NCI-H2227 (cell line): ENCODE results near the gene PKM.

Experiments used
- DNase-seq: peaks from one replicate; lab custom pipeline; 2025; ENCODE audit not compliant: unreplicated experiment; lab: John Stamatoyannopoulos, UW

The PKM gene

DNA sequence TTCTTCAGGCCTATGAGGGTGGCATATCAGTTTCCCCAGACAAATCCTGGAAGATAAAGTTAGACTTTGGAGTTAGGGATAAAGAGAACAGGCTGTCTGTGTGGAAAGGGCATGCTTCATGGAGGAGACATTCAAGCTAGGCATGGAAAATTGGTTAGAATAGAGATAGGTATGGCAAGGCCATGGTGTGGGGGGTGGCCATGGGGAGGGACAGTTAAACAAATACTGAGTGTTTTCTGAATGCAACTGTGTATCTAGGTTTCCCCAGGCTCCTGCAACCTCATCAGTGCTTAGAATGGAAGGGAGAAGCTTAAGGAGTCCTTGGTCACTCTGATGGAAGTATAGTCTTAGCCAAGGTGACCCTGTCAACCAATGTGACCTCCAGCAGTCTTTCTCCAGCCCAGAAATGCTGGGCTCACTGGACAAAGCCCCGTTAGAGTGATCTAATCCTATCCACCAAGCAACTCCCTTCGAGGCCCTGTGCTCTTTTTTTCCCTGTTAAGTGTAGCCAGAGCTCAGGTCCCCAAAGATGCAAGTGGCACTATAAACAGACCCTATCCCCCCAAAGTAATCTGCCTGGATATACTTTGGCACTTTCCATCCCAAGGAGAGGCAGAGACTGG is 5.5 kb upstream of the PKM start:
- no peak for DNase-seq

DNA sequence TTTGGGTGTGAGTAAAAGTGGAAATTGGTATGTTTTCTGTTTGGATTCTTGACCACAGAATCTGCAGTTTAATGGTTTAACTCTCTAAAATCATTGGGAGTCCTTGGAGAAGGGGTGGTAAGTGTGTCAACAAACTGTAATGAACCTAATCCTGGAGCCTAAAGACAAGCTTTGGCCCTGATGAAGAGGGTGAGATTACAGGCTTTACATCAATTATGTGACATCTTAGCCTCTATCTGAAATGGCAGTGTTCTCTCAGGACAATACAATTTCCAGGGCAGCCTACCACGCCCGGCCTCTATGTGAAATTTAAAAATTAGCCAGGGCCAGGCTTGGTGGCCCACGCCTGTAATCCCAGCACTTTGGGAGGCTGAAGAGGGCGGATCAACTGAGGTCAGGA is 4.3 kb upstream of the PKM start:
- DNase-seq, result no peak

DNA sequence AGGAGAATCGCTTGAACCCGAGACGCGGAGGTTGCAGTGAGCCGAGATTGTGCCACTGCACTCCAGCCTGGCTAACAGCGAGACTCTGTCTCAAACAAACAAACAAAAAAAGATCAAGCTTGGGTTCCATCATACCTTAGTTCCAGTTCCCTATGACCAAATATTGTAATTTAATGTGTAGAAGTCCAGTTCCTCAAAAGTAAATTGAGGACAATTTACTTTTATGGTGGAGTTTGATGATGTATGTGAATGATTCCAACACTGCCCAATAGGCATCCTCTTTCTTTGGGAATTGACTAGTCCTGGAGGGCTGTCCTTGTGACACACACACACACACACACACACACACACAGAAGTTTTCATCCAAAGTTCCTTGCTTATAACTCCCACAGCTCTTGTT is 2.8 kb upstream of the PKM start:
- DNase-seq, result no peak

GRCh38 chr15:72231833-72232478 is 966 bp upstream of the PKM start:
- DNase-seq, result peak; percentile 28

DNA sequence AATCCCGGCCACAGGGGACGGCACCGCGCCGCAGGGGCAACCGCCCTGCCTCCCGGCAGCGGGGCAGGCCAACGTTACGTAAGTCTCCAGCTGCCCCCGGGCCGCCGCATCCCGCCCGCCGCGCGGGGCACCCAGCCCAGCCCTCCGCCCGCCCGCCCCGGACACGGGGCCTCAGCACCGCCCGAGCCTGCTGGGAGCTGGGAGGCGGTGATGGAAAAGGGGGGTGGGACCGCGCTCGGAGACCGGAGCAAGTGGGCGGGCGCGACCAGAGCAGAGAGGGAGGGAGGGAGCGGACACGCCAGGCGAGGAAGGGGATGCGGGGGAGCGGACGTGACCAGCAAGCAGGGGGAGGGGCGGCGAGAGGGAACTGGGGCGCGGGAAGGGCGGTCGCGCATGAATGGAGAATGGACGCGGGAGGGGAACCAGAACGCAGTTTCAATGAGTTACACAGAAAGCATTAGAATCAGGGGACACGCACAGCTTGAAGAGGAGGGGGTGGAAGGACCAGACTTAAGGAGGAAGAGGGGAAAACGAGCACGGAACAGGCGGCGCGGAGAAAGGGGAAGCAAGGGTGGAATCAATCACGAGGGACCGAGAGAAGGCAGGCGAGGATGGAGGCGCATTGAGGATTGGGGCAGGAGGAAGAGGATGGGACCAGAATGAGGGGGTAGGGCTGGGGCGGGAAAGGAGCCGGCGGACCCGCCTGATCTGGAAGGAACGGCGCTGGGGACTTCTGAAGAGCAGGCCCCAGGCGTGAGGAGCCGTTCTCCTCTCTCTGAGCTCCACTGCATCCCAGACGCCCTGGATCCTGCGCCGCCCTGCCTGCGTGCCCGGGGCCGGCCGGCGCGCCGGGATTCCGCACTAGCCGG is 559 bp downstream of the PKM start:
- DNase-seq, result peak; percentile 91

GRCh38 chr15:72229947-72230196 is 1.1 kb downstream of the PKM start:
- no peak for DNase-seq

DNA sequence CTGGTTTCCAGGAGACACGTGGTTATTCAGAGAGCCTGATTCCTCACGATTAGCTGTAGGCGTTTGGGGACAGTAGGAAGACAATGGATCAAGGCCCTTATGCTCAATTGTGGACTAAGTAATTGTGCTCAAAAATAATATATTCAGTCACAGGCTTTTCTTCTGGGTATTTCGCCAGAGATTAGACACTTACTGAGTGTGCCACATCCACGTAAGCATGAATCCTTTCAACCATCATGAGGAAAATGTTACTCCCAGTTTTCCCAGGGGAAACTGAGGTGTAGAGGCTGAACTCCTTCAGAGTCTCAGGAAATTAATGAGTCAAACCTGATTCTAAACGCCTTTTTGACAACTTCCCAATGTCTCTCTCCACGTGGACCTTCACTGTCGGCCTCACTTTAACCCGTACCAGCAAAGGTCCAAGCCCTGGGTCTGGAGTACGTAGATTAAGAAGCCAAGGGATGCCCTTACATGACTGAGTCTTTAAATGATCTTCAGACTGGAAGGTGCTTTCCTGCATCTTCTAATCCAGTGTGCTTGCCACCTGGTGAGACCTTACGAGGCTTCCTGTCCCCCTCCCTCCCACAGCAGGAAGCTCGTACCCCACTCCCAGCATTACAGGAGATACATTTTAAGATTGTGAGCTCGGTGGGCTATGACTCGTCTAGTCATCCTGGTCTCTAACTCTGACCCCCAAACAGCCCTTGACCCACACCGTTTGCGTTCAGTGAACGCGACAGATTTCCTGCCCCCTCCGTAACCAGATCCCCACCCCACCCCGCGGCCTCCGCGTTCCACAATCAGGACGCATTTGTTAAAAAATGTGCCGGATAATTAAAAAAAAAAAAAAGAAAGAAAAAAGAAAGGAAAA is 1.7 kb downstream of the PKM start:
- peak; percentile 30 for DNase-seq

- no peak for DNase-seq
Measured at GRCh38 chr15:72227720-72228119, 3.3 kb downstream of the PKM start.

GRCh38 chr15:72227192-72227586 is 3.8 kb downstream of the PKM start:
- DNase-seq, result no peak

GRCh38 chr15:72223278-72223677 is 7.7 kb downstream of the PKM start:
- no peak for DNase-seq

GRCh38 chr15:72222393-72222792 is 8.6 kb downstream of the PKM start:
- DNase-seq, result no peak

DNA sequence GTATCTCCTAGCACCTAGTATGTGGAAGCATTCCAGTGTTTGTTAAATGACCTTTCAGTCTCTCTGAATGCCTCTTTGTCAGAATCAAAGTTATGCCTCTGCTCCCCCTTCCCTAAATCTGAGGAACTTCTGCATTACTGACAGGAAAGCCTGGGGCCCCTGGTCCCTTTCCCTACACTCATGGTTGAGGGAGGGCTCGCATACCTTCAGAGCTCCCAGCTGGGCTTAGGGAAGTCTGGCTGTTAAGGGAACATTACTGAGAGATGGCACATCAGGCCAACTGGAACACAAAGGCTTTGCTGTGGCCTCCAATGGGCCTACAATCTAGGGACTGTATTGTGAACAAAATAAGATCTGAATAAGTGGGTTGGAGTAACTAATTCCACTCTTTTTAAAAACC is 10.3 kb downstream of the PKM start:
- no peak for DNase-seq

GRCh38 chr15:72217216-72217615 is 13.8 kb downstream of the PKM start:
- no peak for DNase-seq

- DNase-seq, result no peak
Measured at GRCh38 chr15:72216079-72216478, 14.9 kb downstream of the PKM start.

DNA sequence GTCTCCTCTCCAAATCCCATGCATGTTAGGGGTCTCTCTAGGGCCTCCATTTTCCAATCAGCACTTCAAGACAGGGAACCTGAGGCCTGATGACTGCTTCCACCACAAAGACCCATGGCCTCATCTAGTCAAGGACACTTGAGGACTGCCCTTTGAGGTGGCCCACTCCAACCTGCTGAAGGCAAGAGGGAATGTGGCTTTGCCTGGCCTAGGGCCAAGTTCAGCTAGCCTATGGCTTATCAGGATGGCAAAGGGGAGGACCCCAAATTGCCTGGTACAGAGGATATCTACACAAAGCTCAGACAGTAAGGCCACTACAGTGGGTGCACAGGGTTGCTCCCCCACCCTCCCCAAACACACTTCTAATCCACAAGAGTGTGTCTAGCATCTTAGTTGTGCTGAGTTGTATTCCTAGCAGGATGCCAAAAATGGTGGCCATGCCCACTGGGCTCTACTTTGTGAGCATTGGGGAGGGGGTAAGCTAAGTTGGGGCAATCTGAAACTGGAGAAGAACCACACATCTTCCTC is 23.4 kb downstream of the PKM start:
- DNase-seq, result no peak

DNA sequence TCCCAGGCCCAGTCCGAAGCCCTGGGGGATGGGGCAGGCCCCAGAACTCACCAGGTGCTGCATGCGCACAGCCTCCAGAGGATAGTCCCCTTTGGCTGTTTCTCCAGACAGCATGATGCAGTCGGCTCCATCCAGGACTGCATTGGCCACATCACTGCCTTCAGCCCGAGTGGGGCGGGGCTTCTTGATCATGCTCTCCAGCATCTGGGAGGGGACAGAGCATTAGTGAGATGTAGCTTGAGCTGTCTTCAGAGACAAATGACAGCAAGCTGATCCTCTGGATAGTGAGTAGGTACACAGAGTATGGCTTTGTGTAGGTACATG is 24.4 kb downstream of the PKM start:
- DNase-seq, result no peak

DNA sequence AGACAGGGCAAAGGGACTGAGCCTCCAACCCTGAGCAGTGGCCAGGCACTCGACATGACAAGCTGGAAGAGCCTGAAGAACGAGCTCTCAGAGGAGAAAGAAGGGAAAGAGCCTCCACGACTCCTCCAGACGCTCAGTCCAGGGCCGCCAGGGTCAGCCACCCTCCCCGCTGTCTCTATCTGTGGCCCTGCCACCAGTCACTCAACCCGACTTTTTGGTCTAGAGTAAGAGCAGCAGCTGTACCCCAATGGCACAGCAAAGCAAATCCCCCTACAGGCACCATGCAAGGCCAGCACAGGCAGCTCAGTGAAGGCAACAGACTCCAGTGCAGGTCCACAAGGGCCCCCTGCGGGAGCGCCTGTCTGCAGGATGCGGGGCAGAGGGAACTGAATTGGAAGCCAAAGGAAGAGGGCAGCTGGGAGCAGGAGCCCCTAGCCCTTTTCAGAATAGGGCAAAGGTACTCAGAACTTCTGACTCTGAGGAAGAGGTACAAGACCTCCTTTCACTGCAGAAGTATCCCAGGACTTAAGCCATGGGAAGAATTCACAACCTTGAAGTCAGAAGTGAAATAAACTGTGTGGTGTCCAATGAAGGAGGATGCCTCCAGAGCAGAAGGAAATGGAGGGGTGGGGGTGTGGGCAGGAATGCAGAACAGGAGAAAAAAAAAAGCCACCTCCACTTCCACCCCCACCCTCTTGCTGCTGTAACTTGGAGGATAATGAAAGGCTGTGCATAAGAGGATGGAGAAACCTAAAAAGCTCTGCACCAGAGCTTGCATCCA is 24.9 kb downstream of the PKM start:
- no peak for DNase-seq

DNA sequence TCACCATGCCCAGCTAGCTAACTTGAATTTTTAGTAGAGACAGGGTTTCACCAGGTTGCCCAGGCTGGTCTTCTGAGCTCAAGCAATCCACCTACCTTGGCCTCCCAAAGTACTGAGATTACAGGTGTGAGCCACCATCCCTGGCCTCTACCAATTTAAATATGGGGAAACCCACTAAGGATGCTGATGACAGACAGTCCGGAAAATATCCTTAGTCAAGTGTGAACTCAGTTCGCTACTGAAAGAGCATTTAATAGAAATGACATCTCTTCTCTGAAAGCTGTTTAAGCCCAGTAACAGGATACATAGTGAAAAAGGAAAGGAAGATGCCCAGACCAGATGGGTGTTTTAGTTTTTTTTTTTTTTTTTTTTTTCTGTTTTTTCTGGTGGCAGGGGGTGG is 25.7 kb downstream of the PKM start:
- DNase-seq, result no peak

DNA sequence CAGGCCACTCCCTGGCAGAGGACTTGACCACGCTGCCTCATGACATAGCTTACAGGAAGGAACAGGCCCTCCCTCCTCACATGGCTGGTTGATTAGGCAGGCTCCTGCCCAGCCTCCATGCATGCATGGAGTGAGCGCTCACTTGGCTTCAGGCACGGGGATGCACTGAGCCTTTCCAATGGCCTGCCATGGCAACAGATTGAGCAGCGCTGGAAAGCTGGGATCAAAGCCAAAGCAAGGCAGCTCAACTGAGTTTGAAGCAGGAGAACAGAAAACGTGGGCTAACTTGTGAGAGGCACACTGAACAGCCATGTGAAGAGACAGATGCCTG is 27.5 kb downstream of the PKM start:
- no peak for DNase-seq

- no peak for DNase-seq
Measured at GRCh38 chr15:72202801-72203506, 28.0 kb downstream of the PKM start.
